Ishikawa (cell line): Measurements from ENCODE around the gene CHMP5.

Experiments
- CEBPB ChIP-seq: IDR thresholded peaks from 2 replicates; pipeline ENCODE4 v1.6.1; 2012
- CREB1 ChIP-seq: IDR thresholded peaks from 2 replicates; pipeline ENCODE4 v1.6.1; 2012; ENCODE audit warnings: low read depth
- EGR1 ChIP-seq: IDR thresholded peaks from 2 replicates; pipeline ENCODE4 v1.6.1; 2012
- EP300 ChIP-seq: IDR thresholded peaks from 2 replicates; pipeline ENCODE4 v1.6.1; 2012; ENCODE audit warnings: borderline replicate concordance
- FOXM1 ChIP-seq: IDR thresholded peaks from 2 replicates; pipeline ENCODE4 v1.6.1; 2012; ENCODE audit warnings: low read depth, borderline replicate concordance
- NFIC ChIP-seq: IDR thresholded peaks from 2 replicates; pipeline ENCODE4 v1.6.1; 2012
- RAD21 ChIP-seq: IDR thresholded peaks from 2 replicates; pipeline ENCODE4 v1.6.1; 2012; ENCODE audit warnings: low read depth
- TAF1 ChIP-seq: IDR thresholded peaks from 2 replicates; pipeline ENCODE4 v1.6.1; 2012; ENCODE audit warnings: low read depth, mild to moderate bottlenecking
- TCF12 ChIP-seq: IDR thresholded peaks from 2 replicates; pipeline ENCODE4 v1.6.1; 2012; ENCODE audit warnings: low read depth
- TEAD4 ChIP-seq: IDR thresholded peaks from 2 replicates; pipeline ENCODE4 v1.6.1; 2012
- YY1 ChIP-seq: IDR thresholded peaks from 2 replicates; pipeline ENCODE4 v1.6.1; 2012; ENCODE audit warnings: low read depth
- ZBTB7A ChIP-seq: IDR thresholded peaks from 2 replicates; pipeline ENCODE4 v1.6.1; 2012; ENCODE audit warnings: low read depth
- TF ChIP-seq, protein P1 (sequence below): IDR thresholded peaks from 2 replicates; pipeline ENCODE4 v1.6.1; 2012
- TF ChIP-seq, protein P2 (sequence below): IDR thresholded peaks from 2 replicates; pipeline ENCODE4 v1.6.1; 2012
- TF ChIP-seq, protein P3 (sequence below): IDR thresholded peaks from 2 replicates; pipeline ENCODE4 v1.6.1; 2012; ENCODE audit warnings: low read depth, mild to moderate bottlenecking

The CHMP5 gene

DNA sequence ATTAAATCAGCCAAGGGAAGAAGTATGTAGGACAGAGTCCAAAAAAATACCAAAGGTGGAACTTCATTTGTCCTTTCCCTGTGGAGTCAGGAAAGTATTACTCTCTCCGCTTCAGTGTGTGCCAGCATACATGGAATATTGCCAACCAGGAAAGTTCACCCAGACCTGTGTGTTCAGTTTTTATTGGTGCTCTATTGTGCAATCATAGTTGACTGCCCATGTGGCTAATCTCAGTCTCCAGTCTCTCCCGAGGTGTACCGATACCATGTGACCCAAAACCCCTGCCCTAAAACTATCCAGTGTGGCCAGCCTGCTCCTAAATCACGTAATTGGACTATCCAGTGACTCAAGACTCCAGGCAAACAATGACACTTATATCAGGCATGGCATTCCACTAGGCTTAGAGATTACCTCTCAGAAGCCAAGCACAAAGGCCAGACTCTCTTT lies 64.3 kb downstream of the CHMP5 start:
- no peak for TF ChIP-seq RAD21
- TF ChIP-seq FOXM1, result peak; percentile 74; the same call in 1 of the 2 replicates
- no peak for TF ChIP-seq TAF1
- peak; percentile 100 for TF ChIP-seq CEBPB
- no peak for TF ChIP-seq YY1
- TF ChIP-seq CREB1, result 0 out of 2 replicates have a peak, but pooled peaks have one; percentile 42
- peak; percentile 91 for TF ChIP-seq EP300
- TF ChIP-seq, protein P1, sequence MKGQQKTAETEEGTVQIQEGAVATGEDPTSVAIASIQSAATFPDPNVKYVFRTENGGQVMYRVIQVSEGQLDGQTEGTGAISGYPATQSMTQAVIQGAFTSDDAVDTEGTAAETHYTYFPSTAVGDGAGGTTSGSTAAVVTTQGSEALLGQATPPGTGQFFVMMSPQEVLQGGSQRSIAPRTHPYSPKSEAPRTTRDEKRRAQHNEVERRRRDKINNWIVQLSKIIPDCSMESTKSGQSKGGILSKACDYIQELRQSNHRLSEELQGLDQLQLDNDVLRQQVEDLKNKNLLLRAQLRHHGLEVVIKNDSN, result peak; percentile 92
- TF ChIP-seq EGR1, result no peak
- TF ChIP-seq, protein P2, sequence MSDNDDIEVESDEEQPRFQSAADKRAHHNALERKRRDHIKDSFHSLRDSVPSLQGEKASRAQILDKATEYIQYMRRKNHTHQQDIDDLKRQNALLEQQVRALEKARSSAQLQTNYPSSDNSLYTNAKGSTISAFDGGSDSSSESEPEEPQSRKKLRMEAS, result peak; percentile 92
- peak; percentile 85 for TF ChIP-seq TCF12
- peak; percentile 53 for TF ChIP-seq TEAD4
- TF ChIP-seq NFIC, result peak; percentile 98

DNA sequence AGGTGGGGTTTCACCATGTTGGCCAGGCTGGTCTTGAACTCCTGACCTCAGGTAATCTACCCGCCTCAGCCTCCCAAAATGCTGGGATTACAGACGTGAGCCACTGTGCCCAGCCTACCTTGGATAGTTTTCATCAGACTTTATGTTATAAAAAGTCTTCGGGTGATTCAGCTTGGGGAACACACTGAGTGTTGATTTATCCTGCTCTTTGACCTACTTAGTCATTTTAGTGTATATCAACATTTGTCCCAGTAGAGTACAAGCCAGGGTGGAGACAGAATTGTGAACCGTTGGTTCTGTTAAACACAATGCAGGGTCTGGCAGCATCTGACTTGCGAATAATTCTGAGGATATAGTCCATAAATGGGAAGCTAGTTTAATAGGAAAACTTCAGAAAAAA lies 65.1 kb downstream of the CHMP5 start:
- TF ChIP-seq CEBPB, result no peak
- TF ChIP-seq NFIC, result no peak
- TF ChIP-seq, protein P3, sequence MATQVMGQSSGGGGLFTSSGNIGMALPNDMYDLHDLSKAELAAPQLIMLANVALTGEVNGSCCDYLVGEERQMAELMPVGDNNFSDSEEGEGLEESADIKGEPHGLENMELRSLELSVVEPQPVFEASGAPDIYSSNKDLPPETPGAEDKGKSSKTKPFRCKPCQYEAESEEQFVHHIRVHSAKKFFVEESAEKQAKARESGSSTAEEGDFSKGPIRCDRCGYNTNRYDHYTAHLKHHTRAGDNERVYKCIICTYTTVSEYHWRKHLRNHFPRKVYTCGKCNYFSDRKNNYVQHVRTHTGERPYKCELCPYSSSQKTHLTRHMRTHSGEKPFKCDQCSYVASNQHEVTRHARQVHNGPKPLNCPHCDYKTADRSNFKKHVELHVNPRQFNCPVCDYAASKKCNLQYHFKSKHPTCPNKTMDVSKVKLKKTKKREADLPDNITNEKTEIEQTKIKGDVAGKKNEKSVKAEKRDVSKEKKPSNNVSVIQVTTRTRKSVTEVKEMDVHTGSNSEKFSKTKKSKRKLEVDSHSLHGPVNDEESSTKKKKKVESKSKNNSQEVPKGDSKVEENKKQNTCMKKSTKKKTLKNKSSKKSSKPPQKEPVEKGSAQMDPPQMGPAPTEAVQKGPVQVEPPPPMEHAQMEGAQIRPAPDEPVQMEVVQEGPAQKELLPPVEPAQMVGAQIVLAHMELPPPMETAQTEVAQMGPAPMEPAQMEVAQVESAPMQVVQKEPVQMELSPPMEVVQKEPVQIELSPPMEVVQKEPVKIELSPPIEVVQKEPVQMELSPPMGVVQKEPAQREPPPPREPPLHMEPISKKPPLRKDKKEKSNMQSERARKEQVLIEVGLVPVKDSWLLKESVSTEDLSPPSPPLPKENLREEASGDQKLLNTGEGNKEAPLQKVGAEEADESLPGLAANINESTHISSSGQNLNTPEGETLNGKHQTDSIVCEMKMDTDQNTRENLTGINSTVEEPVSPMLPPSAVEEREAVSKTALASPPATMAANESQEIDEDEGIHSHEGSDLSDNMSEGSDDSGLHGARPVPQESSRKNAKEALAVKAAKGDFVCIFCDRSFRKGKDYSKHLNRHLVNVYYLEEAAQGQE, result no peak
- TF ChIP-seq, protein P2, result no peak
- no peak for TF ChIP-seq CREB1

DNA sequence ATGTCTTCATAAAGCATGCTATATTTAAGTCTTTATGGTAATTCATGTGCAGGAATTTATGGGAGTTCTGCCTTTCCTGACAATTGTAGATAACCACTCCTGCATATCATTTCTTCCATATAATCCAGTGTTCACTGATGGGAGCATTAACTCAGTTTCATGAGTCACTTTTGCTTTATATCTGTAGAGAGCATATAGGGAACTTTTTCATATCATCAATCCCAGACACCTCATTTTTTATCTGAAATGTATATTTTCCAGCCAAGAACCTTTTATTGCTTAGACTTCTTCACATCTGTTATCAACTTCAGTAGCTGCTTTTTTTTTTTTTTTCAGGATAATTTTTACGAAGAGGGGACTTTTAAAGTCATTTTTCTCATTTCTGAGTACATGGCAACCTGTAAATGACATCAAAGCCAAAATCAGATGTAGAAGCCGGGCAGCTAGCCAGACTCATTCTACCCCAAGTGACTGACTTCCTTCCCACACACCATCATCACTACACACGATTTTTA lies 66.6 kb downstream of the CHMP5 start:
- no peak for TF ChIP-seq EGR1
- no peak for TF ChIP-seq YY1
- TF ChIP-seq CREB1, result no peak
- TF ChIP-seq CEBPB, result no peak
- TF ChIP-seq, protein P3, result no peak
- no peak for TF ChIP-seq ZBTB7A
- TF ChIP-seq FOXM1, result no peak
- no peak for TF ChIP-seq TAF1
- TF ChIP-seq TCF12, result no peak
- no peak for TF ChIP-seq TEAD4
- no peak for TF ChIP-seq EP300
- TF ChIP-seq NFIC, result no peak
- TF ChIP-seq, protein P1, result no peak
- TF ChIP-seq, protein P2, result no peak
- no peak for TF ChIP-seq RAD21
